ENCODE results near the gene FRMD4A.

The FRMD4A gene

DNA sequence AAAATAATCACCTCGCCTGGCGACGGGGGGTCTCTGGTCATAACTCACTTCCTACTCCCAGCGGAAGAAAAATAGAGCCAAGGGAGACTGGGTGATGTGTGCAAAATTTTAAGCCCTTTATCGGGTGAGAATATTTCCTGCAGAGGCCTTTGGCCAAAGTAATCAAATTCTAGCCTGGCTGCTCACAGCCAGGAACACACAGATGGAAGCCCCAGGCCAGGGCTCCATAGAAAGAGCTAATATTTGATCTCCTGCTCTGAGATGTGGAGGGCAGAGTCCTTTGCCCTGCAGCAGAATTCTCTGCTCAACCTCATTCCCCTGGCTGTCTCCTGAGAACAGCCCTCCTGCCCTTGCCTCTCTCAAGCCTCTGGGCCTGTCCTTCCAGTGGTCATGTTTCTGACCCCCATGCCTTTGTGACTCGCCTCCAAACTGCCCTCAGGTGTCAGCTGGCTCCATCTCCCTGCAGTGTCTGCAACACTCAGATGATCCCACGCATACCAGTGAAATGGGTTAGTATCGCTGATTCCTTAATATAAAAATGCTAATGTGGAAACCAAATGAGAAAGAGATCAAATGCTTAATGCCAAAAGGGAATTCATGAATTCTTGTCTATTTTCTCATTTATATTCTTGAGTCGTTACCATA lies 34.5 kb downstream of the FRMD4A start:
- TF ChIP-seq, protein P1, sequence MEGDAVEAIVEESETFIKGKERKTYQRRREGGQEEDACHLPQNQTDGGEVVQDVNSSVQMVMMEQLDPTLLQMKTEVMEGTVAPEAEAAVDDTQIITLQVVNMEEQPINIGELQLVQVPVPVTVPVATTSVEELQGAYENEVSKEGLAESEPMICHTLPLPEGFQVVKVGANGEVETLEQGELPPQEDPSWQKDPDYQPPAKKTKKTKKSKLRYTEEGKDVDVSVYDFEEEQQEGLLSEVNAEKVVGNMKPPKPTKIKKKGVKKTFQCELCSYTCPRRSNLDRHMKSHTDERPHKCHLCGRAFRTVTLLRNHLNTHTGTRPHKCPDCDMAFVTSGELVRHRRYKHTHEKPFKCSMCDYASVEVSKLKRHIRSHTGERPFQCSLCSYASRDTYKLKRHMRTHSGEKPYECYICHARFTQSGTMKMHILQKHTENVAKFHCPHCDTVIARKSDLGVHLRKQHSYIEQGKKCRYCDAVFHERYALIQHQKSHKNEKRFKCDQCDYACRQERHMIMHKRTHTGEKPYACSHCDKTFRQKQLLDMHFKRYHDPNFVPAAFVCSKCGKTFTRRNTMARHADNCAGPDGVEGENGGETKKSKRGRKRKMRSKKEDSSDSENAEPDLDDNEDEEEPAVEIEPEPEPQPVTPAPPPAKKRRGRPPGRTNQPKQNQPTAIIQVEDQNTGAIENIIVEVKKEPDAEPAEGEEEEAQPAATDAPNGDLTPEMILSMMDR (IDR thresholded peaks at IDR 0.05; ENCODE audit: insufficient read depth, low read depth, low read length, missing control alignments), result no peak
- H3K4me3 ChIP-seq (ENCODE audit: low read length), result no peak overlapping the region
- no peak for DNase-seq (ENCODE audit: low read depth)

DNA sequence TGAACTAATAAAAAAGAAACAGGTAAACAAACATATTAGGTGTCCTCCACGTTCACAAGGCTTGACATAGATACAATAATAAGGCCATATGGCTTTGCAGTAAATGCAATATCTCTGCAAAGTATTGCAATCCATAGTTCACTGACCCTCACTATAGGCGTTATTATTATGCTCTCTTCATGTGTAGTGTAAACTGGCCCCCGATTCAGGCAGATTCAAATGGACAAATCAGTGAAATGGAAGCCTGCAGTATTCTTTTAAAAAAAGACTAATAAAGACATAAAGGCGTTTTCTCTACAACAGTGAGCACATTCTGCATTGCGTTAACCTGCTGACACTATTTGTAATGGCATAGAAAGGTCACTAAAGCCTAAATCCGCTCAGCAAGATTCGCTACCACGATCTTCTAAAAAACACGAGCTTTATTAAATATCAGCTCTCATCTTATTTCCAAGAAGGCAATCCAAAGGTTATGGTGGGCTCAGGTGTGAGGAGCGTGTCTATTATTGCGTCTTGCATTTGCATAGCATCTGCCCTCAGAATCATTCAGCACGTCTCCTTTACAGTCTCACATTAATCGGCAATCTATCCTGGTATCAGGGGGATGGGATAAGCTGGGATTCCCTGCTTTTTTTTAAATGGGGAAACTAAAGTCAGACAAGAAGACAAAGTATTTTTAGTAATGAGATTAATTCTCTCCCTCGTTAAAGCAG lies 36.2 kb downstream of the FRMD4A start:
- TF ChIP-seq, protein P1 (IDR thresholded peaks at IDR 0.05; ENCODE audit: insufficient read depth, low read depth, low read length, missing control alignments), result no peak
- DNase-seq (ENCODE audit: low read depth), result no peak
- H3K4me3 ChIP-seq (ENCODE audit: low read length), result no peak overlapping the region

DNA sequence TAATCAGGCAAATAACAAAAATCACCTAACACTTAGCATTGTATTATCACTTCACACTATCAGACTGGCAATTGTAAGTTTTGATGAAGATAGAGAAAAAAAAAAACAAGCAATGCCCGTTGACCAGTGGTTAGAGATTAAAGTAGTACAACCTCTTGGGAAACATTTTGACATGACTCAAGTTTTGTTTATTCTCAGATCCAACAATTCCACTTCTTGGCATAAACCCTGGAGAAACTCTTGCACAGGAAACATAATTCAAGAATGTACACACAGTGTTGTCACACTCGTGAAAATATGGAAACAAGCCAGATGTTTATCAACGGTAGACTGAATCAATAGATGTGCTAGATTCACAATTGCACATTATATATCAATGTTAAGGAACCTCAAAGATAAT lies 37.2 kb downstream of the FRMD4A start:
- DNase-seq (ENCODE audit: low read depth), result no peak
- TF ChIP-seq, protein P1 (IDR thresholded peaks at IDR 0.05; ENCODE audit: insufficient read depth, low read depth, low read length, missing control alignments), result no peak
- H3K4me3 ChIP-seq (ENCODE audit: low read length), result no peak overlapping the region

DNA sequence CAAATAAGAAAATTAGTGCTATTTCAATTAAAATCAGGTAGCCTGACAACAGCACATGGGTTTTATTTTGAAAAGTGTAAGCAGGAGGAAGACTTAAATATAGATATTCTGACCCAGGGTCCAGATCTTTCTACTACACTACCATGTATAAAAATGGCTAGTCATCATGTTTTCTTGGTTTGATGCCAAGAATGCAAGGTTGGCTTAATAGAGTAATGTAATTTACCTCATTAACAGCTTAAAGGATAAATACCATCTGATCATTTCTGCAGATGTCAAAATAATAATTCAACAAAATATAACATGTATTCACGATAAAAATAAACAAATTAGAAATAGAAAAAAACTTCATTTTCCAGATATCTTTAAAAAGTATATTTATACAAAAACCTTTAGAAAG lies 39.4 kb downstream of the FRMD4A start:
- DNase-seq (ENCODE audit: low read depth), result no peak
- TF ChIP-seq, protein P1 (IDR thresholded peaks at IDR 0.05; ENCODE audit: insufficient read depth, low read depth, low read length, missing control alignments), result no peak
- H3K4me3 ChIP-seq (ENCODE audit: low read length), result no peak overlapping the region

DNA sequence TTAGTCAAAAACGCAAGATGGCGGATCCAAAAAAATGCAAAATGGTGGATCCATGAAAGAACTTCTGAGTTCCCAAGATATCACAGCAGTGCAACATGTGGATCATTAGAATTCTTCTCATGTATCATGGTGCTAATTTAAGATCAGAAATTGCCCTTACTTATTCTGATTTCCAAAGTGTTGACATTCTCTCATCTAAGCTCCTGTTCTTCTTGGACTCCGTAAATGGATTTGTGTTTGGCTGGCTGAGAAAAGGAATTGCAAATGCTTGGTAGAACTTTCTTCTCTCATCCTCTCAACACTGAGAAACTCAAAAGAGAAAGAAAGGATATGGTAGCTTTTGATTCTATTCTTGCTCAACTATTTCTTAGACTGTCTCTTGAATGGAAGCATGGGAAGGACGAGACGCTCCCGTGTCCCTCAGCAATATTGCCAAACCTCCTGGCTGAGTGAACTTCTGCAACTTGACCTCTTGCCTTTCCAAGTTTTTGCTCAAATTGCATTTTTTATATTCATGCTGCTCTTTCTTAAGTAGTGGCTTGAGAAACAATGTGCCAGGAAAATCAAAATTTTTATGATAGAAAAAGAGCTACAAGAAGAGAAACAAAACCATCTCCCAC lies 44.7 kb downstream of the FRMD4A start:
- no peak for DNase-seq (ENCODE audit: low read depth)
- TF ChIP-seq, protein P1 (IDR thresholded peaks at IDR 0.05; ENCODE audit: insufficient read depth, low read depth, low read length, missing control alignments), result no peak
- H3K4me3 ChIP-seq (ENCODE audit: low read length), result no peak overlapping the region

DNA sequence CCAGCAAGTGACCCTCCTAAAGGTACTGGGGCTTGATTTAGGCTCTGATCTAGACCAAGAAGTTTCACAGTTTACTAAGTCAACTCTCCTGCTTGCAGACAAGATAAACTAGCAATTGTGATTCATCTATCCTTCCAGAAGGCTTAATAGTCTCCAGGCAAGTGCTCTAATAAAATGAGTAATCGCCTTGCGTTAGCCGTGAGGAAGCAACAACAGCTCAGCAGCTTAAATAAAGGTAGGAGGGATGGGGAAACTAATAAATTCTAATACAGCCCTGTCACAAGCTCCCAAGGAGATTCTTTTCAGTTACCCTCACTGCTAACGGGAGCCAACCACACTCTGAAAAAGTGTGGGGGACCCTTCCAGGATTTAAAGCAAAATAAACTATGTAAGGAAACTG lies 48.4 kb downstream of the FRMD4A start:
- H3K4me3 ChIP-seq (ENCODE audit: low read length), result no peak overlapping the region
- peak; percentile 68 for DNase-seq (ENCODE audit: low read depth)
- TF ChIP-seq, protein P1 (IDR thresholded peaks at IDR 0.05; ENCODE audit: insufficient read depth, low read depth, low read length, missing control alignments), result no peak

All from epithelial cell of esophagus (primary cell).